Thoracic aorta (tissue), 2 donors: ENCODE results near the gene WNT1. TPM values are rescaled to one million over a fixed set of nuclear protein-coding genes. Genes with fewer than 3 reads are reported as not detected.

Experiments
- ATAC-seq: fragments of 150-250 bp; one replicate; pipeline ENCODE4 v1.8.0; 2017; ENCODE audit warnings: low read depth; ENCODE audit not compliant: insufficient number of reproducible peaks, low FRiP score
- DNase-seq: peaks from one replicate; pipeline ENCODE4 v3.0.0-alpha.2; 2020; ENCODE audit warnings: low spot score
- H3K27ac ChIP-seq, 2 donors: fragments of 200-600 bp; sonication (generic); 1 replicate in 1 of 2; 2 replicates in 1 of 2; pipeline ENCODE4 v1.5.1; 2016; ENCODE audit warnings: mild to moderate bottlenecking in 2 of 2, moderate library complexity in 2 of 2
- H3K27me3 ChIP-seq: fragments of 200-600 bp; sonication (generic); replicated peaks from 2 replicates; pipeline ENCODE4 v1.6.0; 2016; ENCODE audit warnings: mild to moderate bottlenecking; ENCODE audit not compliant: insufficient read depth
- H3K36me3 ChIP-seq: fragments of 200-600 bp; sonication (generic); one replicate; pipeline ENCODE4 v1.5.1; 2016
- H3K4me1 ChIP-seq, 2 donors: fragments of 200-600 bp; sonication (generic); 1 replicate in 1 of 2; 2 replicates in 1 of 2; pipeline versions ENCODE4 v1.5.1 to v1.6.0; 2016; ENCODE audit warnings: low read depth in 2 of 2, mild to moderate bottlenecking in 1 of 2; ENCODE audit not compliant: control insufficient read depth in 1 of 2
- H3K4me3 ChIP-seq: fragments of 200-600 bp; sonication (generic); 2 replicates; pipeline ENCODE4 v1.5.1; 2016; ENCODE audit warnings: mild to moderate bottlenecking
- H3K9me3 ChIP-seq: fragments of 200-600 bp; sonication (generic); 2 replicates; pipeline ENCODE4 v1.5.1; 2016
- total RNA-seq, 2 donors: library from RNA; depleted of rRNA; stranded (reverse); fragments of >200 nt; gene quantifications; one replicate each; pipeline versions ENCODE4 v1.1.0 to v1.2.3, GENCODE V29; 2016
- TF ChIP-seq, protein P1 (sequence below): fragments of 200-600 bp; sonication (generic); IDR thresholded peaks from one replicate; pipeline ENCODE4 v1.5.1; 2019; ENCODE audit warnings: antibody characterized with exemption

Gene WNT1
- total RNA-seq, 2 donors from 2014 or later = 1.2 TPM; not detected in 1

- H3K4me1 ChIP-seq = peaks cover 28 to 40% of the 10 kb centered on the region in 2 donors
- no peaks in the 10 kb centered on the region for H3K9me3 ChIP-seq
- DNase-seq = no peak
- H3K36me3 ChIP-seq = peaks cover 15% of the 10 kb centered on the region
- H3K27ac ChIP-seq = no peak overlapping the region
- peak overlapping the region; percentile 68 for H3K4me3 ChIP-seq
- ATAC-seq = no peak
- H3K27me3 ChIP-seq = peaks cover 10% of the 10 kb centered on the region
- TF ChIP-seq, protein P1, sequence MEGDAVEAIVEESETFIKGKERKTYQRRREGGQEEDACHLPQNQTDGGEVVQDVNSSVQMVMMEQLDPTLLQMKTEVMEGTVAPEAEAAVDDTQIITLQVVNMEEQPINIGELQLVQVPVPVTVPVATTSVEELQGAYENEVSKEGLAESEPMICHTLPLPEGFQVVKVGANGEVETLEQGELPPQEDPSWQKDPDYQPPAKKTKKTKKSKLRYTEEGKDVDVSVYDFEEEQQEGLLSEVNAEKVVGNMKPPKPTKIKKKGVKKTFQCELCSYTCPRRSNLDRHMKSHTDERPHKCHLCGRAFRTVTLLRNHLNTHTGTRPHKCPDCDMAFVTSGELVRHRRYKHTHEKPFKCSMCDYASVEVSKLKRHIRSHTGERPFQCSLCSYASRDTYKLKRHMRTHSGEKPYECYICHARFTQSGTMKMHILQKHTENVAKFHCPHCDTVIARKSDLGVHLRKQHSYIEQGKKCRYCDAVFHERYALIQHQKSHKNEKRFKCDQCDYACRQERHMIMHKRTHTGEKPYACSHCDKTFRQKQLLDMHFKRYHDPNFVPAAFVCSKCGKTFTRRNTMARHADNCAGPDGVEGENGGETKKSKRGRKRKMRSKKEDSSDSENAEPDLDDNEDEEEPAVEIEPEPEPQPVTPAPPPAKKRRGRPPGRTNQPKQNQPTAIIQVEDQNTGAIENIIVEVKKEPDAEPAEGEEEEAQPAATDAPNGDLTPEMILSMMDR = no peak
These were observed 20.6 kb downstream of the WNT1 start for GRCh38 chr12:48998497-48999353.

DNA sequence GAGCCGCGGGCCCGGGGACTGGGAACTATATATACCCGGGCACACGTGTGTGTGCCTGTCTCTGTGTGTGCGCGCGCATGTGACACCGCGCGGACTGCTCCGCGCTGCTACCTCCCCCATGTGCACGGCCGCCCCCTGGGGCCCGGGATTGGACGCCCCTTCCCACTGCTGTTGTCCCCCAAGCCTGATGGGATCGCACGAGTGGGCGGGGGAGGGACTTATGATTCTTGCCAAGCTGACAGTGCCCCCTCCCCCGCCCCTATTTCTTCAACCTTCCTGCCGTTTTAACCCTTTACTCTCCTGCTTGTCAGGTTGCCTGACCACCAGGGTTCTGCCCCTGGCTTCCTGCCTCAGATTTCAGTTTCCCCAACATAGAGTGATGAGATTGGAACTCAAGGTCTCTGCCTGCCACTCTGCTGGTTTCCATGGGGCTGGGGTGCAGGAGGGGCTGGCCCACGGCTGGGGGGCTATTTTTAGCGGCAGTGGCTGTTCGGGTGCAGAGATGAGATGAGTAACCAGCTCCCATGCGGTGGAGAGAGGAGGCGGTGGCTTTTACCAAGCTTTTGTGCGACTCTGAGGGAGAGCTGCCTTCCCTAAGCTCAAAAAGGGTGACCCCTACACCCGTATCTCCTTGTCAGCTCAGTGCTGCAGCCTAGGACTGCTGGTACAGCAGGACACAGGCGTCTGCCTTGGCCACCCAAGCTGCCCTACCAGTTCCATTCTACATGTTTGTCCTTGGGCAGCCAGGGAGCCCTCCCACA is 21.4 kb downstream of the WNT1 start, which contains the start of gene DDN:
Gene DDN (minus strand): TSS at position 5 of the 761 bp plus-strand sequence. CDS start 88 bp downstream, outside the sequence.
- Histone ChIP-seq H3K4me1 (peaks cover 28 to 40% of the 10 kb centered on the region in 2 donors), H3K9me3 (no peaks in the 10 kb centered on the region), H3K4me3 (peak within 1 kb of the TSS; percentile 68), H3K27ac (peak within 1 kb of the TSS in 1 of 2 donors; percentile 47), H3K27me3 (peaks cover 10% of the 10 kb centered on the region), H3K36me3 (peaks cover 24% of the 10 kb centered on the region)
- no peak for DNase-seq
- TF ChIP-seq, protein P1 = no peak
- no peak for ATAC-seq

DNA sequence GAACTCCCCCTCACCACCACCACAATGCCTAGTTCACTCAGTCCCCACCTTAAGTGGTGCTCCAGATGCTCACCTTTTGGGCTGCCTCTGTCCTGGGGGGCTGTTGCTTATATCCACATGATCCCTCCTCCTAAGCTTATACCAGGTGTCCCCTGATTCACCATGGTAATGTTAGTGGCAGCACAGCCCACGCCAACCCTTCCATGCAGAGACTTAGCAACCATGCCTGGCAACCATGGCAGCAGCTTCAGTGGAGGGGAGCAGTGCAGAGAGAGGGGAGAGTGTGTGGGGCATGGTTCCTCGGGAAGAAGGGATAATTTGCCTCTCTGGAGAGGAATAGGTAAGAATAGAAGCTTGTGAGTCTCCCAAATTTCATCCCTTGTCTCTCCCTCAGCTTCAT is 22.2 kb downstream of the WNT1 start:
- Histone ChIP-seq H3K4me3 (no peak overlapping the region), H3K27me3 (peaks cover 5% of the 10 kb centered on the region), H3K36me3 (peaks cover 31% of the 10 kb centered on the region), H3K9me3 (no peaks in the 10 kb centered on the region), H3K27ac (no peak overlapping the region), H3K4me1 (peaks cover 22 to 35% of the 10 kb centered on the region in 2 donors)
- TF ChIP-seq, protein P1 = no peak
- DNase-seq (no peak), ATAC-seq (no peak)

DNA sequence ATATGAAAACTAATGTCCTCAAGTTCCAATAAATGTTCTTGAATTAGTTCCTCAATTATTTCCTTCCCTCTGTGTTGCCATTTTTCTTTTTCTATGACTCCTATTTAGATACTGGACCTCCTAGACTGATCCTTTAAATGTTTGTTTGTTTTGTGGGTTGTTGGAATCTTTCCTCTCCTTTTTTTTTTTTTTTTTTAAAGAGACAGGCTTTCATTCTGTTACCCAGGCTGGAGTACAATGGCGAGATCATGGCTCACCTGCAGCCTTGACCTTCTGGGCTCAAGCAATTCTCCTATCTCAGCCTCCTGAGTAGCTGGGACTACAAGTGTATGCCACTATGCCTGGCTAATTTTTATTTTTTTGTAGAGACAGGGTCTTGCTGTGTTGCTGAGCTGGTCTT is 30.8 kb downstream of the WNT1 start:
- no peaks in the 10 kb centered on the region for H3K4me1 ChIP-seq
- H3K36me3 ChIP-seq = peaks cover 40% of the 10 kb centered on the region
- TF ChIP-seq, protein P1 = no peak
- no peak overlapping the region for H3K27ac ChIP-seq
- no peak for ATAC-seq
- no peak overlapping the region for H3K4me3 ChIP-seq
- no peaks in the 10 kb centered on the region for H3K9me3 ChIP-seq
- DNase-seq = no peak
- H3K27me3 ChIP-seq = no peaks in the 10 kb centered on the region

- H3K9me3 ChIP-seq = no peaks in the 10 kb centered on the region
- ATAC-seq (no peak), DNase-seq (no peak)
- no peak overlapping the region for H3K4me3 ChIP-seq
- TF ChIP-seq, protein P1 = no peak
- H3K27ac ChIP-seq = no peak overlapping the region
- no peaks in the 10 kb centered on the region for H3K27me3 ChIP-seq
- H3K4me1 ChIP-seq = no peaks in the 10 kb centered on the region
- peaks cover 28% of the 10 kb centered on the region for H3K36me3 ChIP-seq
These were observed 32.1 kb downstream of the WNT1 start for GRCh38 chr12:49010092-49010668.
